HG03432 (cell line): ENCODE results near the gene CDH4.

ENCODE experiments used
- ATAC-seq: cut with Tn5 transposase; IDR thresholded peaks from one replicate; pipeline ENCODE4 v1.9.1; 2021; ENCODE audit warnings: mild to moderate bottlenecking, moderate library complexity; ENCODE audit not compliant: unreplicated experiment

CDH4 gene

DNA sequence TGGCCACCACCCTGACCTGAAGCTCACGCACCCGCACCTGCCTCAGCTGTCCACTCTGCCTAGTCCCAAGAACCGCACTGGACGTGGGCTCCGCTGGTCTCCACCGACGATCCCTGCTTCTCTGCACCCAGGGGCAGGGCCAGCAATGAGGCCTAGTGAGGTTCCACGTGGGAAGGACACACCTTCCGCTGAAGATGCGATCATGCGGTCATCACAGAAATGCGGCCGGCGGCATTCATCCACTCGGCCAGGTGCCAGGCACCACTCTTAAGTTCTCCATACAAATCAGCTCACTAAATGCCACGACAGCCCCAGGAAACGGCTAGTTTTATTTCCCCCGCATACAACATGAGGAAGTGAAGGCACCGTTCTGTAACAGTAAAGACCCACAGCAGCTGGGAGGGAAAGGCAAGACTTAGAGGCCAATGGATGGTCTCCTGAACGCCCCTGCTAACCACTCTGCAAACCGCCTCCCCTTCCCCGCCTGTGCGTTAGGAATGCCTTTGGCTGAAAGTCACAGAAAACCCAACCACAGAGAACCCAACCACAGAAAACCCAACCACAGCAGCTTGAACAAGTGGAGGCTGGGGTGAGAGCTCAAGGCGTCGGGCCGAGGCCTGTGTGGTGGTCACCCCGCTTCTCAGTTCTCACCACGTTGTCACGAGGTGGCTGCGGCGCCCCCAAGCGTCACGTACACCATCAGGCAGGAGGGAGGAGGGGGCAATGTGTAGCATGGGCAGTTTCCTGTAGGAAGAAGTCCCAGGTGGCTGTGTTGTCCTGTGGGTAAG is 609.2 kb downstream of the CDH4 start:
- no peak for ATAC-seq

DNA sequence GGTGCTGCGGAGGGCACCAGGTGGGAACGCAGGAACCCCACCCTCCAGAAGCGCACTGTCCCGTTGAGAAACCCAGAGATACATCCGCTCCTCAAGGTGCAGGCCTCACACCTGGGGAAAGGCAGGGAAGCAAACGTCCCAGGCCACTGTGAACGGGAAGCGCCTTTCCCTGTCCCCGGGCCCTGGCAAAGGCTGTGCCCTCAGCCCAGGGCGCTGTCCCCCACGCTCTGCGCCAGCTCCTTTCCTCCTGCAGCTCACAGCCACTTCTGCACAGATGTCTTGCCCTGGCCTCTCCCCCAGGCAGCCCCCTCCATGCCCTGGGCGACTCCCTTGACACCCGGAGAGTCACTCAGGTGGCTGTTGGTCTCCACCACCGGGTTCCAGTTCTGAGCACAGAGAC is 609.8 kb downstream of the CDH4 start:
- ATAC-seq = no peak

DNA sequence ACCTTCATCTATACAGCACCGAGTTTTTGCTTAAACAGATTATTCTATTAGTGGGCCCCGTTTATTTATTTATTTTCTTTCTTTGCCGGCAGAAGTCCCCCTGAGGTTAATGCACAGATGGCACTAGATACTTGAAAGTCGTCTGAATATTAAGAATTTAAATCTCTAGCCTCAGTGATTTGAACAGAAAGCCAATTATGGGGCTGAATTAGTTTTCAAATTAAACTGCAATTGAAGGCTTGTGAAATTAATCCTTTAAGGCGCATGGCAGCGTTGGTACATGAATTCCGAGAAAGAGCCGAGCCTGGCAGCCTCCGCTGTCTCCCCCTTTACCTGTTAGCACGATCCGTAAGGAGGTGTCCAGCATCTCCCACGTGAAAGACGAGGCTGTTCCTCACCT is 610.8 kb downstream of the CDH4 start:
- no peak for ATAC-seq

DNA sequence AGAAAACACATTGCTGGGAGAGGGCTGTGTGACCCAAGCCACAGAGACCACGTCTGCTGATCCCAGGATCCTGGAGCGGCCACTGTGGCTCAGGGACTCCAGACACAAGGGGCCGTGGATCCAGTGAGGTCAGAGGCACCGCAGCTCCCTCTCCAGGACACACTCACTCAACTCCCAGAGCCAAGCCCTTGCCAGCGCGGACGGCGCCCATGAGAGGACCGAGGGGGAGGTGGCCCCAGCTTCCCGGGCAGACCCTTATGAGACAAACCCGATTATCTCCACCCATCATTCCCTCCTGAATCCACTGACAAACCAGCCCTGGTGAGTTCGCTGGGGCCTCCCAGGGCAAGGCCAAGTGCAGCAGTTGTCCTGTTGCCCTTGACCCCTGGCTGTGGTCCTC is 612.4 kb downstream of the CDH4 start:
- no peak for ATAC-seq

DNA sequence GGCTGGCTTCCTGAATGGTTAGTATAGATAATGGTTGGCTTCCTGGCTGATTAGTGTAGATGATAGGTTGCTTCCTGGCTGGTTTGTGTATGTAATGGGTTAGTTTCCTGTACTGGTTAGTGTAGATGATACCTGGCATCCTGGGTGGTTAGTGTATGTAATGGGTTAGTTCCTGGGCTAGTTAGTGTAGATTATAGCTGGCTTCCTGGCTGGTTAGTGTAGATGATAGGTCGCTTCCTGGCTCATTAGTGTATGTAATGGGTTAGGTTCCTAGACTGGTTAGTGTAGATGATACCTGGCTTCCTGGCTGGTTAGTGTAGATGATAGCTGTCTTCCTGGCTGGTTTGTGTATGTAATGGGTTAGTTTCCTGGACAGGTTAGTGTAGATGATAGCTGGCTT is 613.3 kb downstream of the CDH4 start:
- ATAC-seq = no peak

DNA sequence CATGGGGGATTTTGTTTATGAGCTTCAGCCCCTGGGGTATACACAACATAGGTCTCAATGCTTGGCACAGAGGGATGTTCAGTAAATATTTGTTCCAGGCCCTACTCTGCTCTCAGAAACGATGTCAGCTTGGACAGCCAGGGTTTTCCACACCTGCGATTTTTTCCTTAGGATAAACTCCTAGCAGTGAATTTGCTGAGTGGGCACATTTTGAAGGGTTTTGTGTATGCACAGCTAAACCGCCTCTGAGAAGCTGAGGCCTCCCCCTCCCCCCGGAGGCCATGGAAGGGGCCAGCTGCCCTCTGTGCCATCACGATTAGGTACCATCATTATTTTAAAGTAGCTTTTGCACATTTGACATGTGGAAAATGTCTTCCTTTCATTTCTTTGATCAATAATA is 614.1 kb downstream of the CDH4 start:
- ATAC-seq = no peak

DNA sequence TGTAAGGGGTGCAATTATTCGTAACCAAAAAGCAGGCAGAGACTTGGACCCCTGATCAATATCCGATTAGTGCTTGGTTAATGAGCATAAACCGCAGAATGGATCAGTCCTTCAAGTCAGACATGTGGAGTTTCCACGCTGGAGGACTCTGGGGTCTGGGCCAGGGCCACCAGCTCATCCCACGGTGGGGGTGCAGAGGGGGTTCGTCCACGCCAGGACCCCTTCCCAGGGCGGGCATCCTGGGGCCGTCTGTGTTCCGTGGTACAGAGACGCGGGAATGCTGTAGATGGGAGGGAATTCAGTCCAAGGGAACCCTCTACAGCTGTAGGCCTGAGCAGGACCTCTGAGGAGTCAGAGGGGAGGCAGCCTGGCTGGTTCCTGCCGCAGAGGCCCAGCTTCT is 615.9 kb downstream of the CDH4 start:
- ATAC-seq = no peak

DNA sequence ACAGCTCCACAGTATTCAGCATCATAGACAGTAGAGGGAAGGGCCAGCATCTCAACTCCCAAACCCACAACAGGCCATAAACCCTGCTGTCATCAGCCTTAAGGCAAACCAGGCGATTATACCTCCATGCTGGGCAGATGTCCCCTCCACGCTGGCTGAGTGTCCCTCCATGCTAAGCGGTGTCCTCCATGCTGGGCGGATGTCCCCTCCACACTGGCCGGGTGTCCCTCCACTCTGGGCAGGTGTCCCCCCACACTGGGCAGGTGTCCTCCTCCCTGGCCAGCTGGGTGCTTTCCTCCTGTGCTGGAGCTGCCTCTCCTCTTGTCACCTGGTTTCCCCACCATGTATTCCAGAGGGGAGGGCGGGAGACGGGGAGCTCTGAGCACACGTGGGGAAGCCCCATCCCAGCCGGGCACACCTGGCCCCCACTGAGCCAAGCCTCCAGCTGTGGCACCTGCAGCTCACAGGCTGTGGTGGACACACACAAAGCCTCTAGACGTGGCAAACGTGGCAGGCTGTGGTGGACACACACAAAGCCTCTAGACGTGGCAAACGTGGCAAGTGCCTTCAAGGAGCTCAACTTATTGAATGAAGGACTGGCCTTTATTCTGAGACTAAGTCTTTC is 616.5 kb downstream of the CDH4 start:
- ATAC-seq = no peak

DNA sequence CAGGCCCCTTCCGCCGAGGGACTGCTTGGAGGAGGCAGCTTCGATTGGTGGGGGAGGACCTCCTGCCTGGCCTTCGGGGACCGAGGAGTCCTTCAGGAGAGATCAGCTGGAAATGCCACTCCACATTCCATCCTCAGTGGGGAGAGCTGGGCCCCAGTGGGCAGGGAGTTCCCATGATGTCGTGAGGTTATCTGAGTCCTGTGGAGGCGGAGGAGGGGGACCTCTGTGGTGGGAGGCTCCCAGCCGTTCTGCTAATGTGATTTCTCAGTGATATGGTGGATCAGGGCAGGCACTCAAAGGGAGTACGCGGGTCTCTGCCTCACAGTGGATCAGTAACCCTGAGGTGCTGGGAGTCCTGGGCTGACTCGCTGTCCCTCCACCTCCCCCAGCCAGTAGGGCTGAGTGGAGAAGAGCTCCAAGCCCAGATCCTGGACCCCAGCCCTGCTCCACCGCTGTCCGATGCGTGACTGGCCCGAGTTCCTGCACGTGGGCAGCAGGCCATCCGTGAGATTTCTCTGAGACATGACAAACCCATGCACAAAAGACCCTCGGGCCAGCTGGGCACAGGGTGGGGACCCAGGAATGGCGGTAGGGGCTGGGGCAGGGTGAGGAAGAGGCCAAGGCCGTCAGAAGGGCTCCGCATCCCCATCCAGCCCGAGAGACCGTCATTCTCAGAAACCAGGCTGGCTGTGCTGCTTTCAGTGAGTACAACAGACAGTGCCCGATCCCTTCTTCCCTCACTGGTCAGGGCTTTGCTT is 617.9 kb downstream of the CDH4 start:
- no peak for ATAC-seq

DNA sequence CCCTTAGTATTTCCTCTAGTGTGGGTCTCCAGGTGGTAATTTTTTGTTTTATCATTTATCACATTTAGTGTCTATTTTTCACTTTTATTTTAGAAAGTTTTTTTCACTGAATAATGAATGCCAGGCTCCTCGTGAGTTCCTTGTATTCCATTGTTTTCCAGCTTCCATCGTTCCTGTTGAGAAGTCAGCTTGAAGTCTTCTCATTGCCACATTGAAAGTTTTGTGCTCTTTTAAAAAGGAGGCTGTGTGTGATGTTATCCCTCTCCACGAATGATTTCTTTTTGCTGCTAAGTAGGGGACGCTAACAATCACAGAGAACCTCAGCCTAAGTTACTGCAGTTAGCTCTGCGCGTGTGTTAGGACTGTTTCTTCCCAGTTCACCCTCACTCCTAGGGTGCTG is 619.1 kb downstream of the CDH4 start:
- no peak for ATAC-seq

DNA sequence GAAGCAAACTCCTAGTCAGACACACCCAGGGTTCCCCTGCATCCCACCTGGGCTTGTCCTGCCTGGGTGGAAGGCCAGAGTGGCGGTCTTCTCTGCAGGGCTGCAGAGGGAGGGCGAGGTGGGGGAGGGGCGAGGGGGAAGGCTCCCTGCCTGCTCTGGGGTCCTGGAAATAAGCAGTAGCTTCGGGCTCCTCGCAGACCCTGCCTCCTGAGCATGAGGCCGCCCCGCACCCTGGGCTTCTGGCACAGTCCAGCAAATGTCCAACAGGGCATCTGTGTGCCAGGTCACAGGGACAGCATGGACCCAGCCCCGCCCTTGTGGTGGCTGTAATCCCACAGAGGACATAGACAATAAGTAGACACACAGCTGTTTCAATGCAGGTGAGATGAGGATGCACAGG is 619.9 kb downstream of the CDH4 start:
- no peak for ATAC-seq

DNA sequence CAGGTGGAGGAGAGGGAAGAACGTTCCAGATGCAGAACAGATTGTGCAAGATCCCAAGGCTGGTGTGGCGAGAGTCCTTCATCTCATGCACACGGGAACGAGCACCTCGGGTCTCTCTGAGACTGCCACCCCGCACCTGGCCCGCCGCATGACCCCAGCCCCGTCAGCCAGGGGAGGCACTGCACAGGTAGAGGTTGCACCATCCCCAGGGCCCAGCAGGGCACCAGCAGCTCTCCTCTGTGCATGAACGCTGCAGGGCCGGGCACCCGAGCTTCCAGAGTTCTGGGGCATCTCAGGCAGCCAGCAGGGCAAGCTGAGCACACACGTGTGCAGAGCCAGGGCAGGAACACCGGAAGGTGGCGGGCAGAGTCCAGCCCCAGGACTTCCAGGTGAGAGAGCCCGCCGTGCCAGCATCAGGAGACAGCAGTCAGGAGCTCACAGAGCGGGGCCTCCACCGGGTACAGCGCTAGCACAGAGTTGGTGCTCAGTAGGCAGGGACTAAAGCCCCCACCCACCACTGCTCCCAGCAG is 620.4 kb downstream of the CDH4 start:
- no peak for ATAC-seq

DNA sequence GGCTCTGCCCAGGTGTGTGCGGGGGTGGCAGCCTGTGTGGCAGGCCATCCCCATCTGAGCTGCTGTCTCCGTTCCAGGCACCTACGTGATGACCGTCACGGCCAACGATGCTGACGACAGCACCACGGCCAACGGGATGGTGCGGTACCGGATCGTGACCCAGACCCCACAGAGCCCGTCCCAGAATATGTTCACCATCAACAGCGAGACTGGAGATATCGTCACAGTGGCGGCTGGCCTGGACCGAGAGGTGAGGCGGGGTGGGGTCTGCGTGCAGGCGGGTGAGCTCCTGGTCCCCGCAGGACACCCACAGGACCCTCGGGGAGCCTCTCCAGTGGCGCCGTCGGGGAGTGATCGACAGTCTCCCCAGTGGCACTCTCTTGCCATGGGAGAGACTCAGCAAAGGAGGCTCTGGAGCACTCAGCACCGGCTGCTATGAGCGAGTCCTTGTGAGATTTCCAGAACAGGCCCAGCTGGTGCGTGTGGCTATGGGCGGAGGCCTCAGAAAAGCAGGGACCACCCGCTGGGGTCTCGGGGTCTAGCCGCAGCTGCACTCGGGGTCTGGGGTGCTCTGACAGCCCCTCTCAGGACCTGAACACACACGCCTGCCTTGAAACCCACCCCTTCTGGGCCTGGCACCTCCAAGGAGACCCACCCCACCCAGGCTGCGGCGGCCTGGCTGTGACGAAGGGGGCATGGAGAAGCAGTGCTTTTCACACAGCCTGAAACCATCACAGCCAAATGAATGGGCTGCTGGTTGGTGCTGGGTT is 621.8 kb downstream of the CDH4 start:
- no peak for ATAC-seq

DNA sequence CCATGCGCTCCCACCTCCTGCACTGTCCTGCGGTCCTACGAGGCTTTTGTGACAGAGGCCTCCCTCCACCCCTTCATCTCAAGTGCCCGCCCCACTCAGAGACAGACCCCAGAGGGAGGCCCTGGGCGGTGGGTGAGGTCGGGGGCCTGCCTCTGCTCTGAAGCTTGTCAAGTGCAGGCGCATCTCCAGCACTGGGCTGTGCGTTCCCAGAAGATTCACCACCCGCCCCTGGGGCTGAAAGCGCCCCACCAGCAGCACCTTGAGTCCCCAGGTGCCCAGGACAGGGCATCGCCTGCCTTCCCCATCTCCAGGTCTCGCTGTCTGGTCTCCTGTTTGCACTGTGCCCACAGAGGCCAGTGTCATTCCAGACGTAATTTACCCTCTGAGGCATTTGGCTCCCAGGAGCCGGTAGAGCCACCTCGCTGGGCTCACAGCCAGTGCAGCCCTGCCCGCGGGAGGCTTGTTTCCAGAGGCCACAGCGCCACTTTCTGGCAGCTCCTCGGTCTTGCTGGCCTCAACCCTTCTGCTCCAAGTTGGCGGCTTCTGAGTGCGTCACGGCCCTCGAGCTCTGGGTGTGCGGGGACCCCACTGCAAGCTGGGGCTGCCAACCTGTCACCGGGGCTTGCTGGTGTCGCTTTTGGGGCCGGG is 622.5 kb downstream of the CDH4 start:
- ATAC-seq = no peak

DNA sequence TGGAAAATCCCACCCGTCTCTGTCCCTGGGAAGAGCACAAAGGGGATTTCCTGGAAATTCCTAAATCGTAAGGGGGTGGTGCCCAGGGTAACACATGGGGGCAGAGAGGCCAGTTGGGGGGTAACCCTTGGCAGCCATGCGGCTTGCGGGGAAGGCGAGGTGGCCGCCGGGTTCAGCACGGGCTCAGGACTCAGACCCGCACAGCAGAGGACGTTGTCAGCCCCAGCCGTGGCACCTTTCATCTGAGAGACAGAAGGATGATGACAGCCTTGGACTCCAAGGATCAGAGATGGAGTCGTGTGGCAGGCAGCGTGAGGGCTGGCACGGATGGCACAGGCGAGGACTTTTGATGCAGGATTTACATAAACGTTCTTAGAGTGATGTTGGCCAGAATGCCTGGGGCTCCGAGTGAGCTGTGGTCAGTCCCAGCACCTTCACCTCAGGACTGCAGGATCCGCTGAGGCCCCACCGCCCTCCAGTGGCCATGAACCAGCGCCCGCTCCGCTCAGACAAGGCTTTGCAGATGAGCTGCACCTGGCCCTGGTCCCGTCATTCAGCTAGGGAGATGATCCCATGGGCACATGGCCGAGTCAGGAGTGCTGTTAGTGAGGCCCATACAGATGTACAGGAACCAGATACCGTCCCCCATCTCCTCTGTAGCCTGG is 623.3 kb downstream of the CDH4 start:
- no peak for ATAC-seq

DNA sequence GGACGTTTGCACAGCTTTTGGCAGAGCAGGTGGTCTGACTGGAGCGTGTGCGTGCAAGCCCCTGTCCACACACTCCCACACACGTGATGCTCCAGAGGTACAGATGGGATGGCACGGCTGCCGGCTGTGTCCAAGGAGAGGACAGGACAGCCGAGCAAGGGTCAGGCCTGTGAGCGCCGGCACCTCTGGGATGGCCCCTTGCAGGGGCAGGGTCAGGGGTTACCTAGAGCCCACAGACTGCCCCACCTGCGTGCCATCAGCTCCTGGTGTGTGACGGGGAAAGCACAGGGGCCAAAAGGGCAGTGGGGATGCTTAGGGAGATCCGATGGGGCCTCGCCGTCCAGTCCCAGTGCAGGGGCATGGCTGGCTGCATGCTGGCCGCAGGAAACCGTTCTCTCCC is 623.9 kb downstream of the CDH4 start:
- no peak for ATAC-seq

DNA sequence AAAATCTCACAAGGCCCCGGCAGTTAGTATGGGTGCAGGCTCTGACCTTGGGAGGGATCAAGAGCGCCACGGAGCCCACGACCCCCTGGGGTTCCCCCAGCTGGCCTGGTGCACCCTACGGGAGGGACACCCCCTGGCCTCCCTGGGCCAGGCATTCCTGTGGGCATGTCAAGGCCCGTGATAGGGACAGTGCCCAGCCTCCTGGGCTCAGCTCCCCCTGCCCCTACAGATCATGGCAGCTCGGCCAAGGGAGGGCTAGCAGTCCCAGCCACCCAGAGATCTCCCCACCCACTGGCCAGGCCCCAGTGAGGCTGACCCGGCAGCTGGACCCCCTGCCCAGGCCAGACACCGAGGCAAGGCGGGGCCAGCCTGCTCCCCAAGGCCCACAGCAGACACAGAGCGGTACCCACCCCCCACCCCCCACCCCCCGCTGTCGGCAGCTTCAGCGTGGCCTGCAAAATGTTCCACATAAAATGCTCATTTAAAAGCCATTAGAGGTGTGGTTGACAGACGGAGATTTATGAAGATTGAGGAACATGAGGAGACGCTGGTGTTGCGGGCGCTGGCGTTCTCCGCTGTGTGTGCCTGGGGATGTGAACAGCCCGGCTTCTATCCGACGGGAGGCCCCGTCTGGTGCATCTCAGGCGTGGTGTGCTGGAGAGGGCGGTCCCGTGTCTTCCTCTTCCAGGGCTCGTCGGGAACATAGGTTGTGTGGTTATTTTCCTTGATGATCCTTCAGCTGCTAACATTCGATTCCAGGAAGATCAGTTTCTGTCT is 625.1 kb downstream of the CDH4 start:
- ATAC-seq = no peak

DNA sequence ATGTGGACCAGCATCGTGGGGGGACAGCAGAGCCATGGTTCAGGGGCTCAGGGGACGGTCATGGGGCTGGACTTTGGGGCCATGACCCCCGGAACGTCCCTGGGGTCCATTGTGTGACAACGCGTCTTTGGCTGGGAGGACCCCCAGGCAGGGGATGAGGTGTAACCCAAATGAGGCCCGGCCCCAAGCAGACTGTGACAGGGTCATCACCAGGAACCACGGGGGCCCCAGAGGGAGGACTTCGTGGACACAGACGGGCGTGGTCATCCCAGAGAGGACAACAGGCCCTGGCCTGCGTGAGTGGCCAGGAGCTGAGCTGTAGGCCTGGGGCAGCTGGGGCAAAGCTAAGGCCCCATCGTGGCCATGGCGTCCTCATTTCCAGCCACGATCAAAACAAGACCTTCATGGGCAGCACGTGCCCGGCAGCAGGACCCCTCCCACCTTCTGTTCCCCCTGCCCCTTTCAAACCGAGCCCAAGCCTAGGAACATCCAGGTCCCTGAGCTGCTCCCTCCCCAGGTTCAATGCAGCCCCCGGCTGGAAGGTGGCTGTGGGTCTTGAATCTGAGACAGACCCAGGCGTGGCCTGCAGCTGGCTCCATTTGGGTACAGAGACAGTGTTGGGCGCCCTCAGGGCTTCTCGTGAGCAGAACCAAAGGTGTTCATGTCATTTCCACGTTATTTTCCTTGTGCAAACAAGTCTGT is 625.9 kb downstream of the CDH4 start:
- ATAC-seq = no peak
